ENCODE data around the gene PCNA.

PCNA gene

DNA sequence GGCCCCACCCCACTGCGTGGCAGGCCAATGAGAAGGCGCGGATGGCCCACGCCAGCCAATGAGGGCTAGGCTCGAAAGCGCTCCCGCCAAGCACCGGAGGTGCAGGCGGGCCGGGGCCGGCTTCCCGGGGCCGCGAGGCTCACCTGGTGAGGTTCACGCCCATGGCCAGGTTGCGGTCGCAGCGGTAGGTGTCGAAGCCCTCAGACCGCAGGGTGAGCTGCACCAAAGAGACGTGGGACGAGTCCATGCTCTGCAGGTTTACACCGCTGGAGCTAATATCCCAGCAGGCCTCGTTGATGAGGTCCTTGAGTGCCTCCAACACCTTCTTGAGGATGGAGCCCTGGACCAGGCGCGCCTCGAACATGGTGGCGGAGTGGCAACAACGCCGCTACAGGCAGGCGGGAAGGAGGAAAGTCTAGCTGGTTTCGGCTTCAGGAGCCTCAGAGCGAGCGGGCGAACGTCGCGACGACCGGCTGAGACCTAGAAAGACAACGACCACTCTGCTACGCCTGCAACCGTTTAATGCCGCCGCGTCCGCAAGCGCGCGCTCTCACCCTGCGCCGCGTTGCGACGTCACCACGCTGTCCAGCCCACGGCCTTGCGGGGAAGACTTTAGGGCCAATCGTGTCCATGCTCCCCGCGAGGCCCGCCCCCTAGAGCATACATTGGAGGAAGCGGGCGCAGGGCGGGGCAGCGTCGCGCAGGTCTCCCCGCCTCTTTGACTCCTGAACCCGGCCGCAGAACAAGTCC is at the start of gene PCNA:
TSS of gene PCNA (minus strand) at position 524 of the 750 bp plus-strand sequence. CDS start at position 364, 160 bp downstream.
- peak; percentile 97 for DNase-seq

DNA sequence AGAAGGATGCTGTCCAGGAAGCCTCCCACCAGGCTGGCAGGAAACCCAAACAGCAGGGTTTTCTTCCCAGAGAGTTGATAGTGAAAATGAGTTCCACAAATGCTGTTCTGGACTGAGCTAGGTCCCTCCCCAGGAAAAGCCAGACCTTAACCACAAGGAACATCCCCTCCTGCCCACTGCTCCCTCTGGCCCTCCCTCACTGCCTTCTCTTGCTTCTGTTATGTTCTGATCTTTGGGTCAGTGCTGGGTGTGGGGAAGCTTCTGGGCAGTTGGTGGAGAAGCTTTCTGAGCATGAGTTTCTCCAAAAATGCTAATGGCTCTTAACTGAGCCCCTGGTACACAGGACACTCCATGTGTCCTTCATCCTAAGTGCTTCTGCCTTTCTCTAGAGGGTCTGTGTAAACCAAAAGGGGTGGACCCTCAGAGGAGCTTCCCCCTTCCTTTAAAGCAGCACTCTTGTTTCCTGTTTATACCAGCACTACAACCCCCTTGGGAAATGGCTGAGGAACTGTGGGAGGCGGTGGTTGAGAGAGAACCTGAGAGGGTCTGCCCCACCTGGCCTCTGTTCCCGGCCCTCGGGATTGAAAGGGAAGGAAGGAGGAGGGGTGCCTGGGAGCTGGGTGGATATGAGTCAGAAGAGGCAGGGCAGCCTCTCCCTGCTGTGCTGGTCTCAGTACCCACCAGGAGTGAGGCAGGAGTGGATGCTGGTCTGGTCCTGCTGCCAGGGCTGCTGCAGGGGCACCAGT is 49.1 kb upstream of the PCNA start:
- DNase-seq: no peak

- peak; percentile 19 for DNase-seq
Measured at GRCh38 chr20:5164645-5165625, 45.2 kb upstream of the PCNA start.

DNA sequence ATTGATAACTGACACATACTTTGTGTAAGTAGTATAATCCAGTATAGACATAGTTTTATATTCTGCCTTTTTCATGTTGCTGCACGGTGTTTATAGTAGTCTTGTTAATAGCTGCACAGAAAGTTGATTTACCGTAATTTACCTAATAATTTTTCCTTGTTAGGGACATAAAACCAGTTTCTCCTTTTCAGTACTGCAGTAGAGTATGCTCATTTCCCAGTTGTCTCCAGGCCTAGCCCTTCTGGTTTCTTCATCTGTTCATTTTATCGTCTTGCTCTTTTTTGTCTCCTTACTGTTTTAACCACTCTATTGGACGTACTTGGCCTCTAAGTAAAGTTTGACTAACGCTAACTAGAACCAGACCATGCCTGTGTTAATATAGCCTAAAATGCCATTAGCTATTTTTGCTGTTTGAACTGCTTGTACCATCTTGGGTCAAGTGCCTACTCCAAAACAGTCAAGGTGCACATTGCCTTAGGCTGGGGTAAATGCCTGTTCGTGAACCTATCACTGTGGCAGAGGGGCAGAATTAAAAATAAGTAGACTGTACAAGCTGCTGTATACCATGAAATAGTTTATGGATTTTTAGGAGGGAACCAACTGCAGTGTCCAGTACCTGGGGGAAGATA is 41.9 kb upstream of the PCNA start:
- no peak for DNase-seq

DNA sequence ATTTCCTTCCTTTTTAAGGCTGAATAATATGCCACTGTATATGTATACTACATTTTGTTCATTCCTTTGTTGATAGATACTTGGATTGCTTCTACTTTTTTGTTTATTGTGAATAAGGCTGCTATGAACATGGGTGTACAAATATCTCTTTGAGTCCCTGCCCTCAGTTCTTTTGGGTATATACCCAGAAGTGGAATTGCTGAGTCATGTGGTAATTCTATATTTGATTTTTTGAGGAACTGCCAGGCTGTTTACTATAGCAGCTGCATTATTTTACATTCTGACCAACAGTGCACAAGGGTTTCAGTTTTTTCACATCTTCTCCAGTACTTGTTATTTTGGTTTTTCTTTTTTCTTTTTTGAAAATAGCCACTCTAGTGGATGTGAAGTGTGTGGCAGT is 41.1 kb upstream of the PCNA start:
- no peak for DNase-seq

DNA sequence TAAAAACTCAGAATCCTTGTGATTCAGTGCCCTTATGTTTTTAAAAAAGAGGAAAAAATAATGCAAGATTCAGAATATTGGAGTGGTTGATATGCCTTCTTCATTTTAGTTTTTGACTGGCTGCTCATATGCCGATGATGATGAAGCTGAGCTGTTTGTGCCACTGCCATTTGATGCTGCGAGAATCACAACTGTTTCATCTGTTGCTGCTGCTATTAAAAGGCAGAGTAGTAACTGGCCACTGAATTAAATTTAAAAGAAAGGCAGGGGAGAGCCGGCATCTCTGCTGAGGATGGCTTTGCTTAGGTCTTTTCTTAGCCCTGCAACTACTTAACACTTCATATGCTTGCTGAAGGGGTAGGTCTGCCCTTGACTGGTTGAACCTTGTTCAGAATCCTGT is 40.2 kb upstream of the PCNA start:
- DNase-seq: no peak

DNA sequence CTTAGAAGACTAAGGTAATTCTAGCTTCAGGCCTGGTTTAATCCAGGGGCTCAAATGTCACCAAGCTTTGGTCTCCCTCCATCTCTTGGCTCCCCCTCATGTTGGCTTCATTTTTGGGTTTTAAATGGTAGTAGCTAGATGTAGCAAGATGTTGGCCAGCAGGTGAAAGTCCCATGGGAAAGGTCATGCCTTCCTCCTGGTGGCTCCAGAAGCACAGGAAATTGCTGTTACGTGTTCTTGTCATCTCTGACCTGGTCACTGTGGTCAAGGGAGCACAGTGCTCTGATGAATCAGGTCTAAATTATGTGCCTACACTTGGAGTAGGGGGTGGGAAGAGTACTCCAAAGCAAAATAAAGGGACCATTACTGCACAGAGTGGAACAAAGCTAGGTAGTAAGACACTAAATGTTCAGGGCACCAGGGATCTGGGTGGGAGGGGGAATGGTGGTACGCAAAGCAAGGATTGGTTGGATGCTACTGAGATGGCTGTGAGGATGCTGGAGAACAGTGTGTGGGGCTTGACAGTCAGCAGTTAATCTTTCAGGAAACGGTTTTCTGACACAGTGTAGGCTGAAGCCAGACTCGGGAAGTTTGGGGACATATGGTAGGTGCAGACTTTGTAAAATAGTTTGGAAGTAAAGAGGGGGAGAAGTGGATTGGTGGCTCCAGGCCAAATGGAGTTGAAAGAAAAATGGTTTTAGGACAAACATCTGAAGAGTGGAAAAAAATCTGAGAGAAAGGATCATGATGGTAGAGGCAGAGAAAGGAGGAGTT is 37.1 kb upstream of the PCNA start:
- DNase-seq: no peak

GRCh38 chr20:5155404-5155803 is 35.6 kb upstream of the PCNA start:
- no peak for DNase-seq

DNA sequence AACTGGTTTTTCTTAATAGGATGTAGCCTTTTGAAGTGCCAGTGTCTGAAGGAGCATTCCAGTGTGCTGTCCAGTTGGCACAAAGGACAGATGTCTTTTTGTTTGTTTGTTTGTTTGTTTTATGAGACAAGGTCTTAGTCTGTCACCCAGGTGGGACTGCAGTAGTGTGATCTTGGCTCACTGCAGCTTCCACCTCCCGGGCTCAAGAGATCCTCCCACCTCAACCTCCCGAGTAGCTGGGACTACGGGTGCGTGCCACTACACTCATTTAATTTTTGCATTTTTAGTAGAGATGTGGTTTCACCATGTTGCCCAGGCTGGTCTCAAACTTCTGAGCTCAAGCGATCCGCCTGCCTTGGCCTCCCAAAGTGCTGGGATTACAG is 34.8 kb upstream of the PCNA start:
- no peak for DNase-seq

- no peak for DNase-seq
Measured at GRCh38 chr20:5153612-5154542, 34.1 kb upstream of the PCNA start.

GRCh38 chr20:5153152-5153467 is 33.4 kb upstream of the PCNA start:
- DNase-seq: no peak

GRCh38 chr20:5150226-5151076 is 30.7 kb upstream of the PCNA start:
- no peak for DNase-seq

- no peak for DNase-seq
Measured at GRCh38 chr20:5149892-5150225, 30.1 kb upstream of the PCNA start.

GRCh38 chr20:5148581-5148980 is 28.8 kb upstream of the PCNA start:
- no peak for DNase-seq

- DNase-seq: no peak
Measured at GRCh38 chr20:5146871-5147592, 27.3 kb upstream of the PCNA start.

DNA sequence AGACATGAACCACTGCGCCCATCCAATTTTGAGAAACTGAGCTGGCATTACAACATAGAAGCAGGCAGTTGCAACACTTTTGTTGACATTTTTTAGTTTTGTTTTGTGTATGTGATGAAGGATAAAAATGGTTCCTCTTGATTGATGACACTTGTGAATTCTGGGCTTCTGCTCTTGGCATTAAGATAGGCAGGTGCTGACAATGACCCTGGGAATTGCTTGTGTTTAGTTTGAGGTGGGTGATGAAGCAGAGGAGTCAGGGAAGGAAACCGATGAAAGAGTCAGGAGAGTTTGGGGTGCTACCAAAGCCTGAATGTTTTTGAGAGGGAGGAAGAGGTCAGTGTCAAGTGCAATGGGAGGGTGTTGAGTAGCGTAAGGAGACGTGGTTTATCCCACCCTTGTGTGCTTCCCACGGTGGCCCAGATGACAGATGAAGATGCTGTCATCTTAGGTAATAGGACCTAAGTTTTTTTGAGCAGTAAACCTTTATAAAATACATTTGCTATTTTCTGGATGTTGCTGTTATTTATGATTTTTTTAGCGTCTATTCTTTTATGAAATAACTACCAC is 26.4 kb upstream of the PCNA start:
- no peak for DNase-seq

- DNase-seq: no peak
Measured at GRCh38 chr20:5145365-5146098, 25.8 kb upstream of the PCNA start.

DNA sequence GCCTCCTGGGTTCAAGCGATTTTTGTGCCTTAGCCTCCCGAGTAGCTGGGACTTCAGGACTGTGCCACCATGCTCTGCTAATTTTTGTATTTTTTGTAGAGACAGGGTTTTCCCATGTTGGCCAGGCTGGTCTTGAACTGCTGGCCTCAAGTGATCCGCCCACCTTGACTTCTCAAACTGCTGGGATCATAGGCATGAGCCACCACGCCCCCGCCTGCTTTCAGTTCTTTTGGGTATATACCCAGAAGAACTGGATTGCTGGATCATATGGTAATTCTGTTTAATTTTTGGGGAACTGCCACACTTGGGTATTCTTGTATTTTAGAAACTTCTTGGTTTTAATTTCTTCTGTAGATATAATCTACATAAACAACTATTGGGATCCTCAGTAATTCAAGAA is 24.1 kb upstream of the PCNA start:
- no peak for DNase-seq

Measured in retina (tissue), 1 donor.